SU-DHL-6 (cell line): ENCODE measurements around the gene OSCP1.

Source experiments
- H2AFZ ChIP-seq: fragments of 200-600 bp; sonication (generic); 2 replicates; pipeline ENCODE4 v1.6.1; 2014; ENCODE audit warnings: low read depth, mild to moderate bottlenecking, moderate library complexity, mixed read lengths, antibody characterized with exemption, low read length; ENCODE audit not compliant: severe bottlenecking
- H3F3A ChIP-seq: fragments of 200-600 bp; shearing (Covaris generic); 2 replicates; pipeline ENCODE4 v1.6.0; 2016; ENCODE audit warnings: antibody characterized with exemption, mild to moderate bottlenecking; ENCODE audit not compliant: insufficient read depth
- H3K27ac ChIP-seq: fragments of 200-600 bp; sonication (generic); 2 replicates; pipeline ENCODE4 v1.5.1; 2016; ENCODE audit warnings: low read depth, mild to moderate bottlenecking, low read length, moderate library complexity, mixed read lengths
- H3K27me3 ChIP-seq: fragments of 200-600 bp; sonication (generic), shearing (Covaris generic); 2 replicates; pipeline ENCODE4 v1.6.0; 2014; ENCODE audit warnings: mild to moderate bottlenecking, low read length
- H3K36me3 ChIP-seq: fragments of 200-600 bp; sonication (generic); 2 replicates; pipeline ENCODE4 v1.6.1; 2014; ENCODE audit warnings: mild to moderate bottlenecking, low read length, mixed read lengths
- H3K4me2 ChIP-seq: fragments of 300-600, 200-600 bp; shearing (Covaris generic), sonication (generic); 2 replicates; pipeline ENCODE4 v1.6.0; 2014; ENCODE audit warnings: low read length, low read depth, mild to moderate bottlenecking; ENCODE audit not compliant: poor library complexity, severe bottlenecking
- H3K4me3 ChIP-seq: fragments of 200-600 bp; sonication (generic); 2 replicates; pipeline ENCODE4 v1.5.1; 2014; ENCODE audit warnings: antibody characterized with exemption, low read length, mild to moderate bottlenecking, mixed read lengths; ENCODE audit not compliant: insufficient read depth, poor library complexity, severe bottlenecking
- H3K79me2 ChIP-seq: fragments of 200-600 bp; sonication (generic); 2 replicates; pipeline ENCODE4 v1.6.1; 2014; ENCODE audit warnings: mild to moderate bottlenecking, low read length, moderate library complexity; ENCODE audit not compliant: insufficient read depth
- H3K9ac ChIP-seq: fragments of 200-600 bp; sonication (generic); 2 replicates; pipeline ENCODE4 v1.7.0; 2014; ENCODE audit warnings: mild to moderate bottlenecking, low read length
- H3K9me2 ChIP-seq: fragments of 200-600 bp; sonication (generic); replicated peaks from 2 replicates; pipeline ENCODE4 v1.6.1; 2014; ENCODE audit warnings: low read length; ENCODE audit not compliant: insufficient read depth
- H3K9me3 ChIP-seq: fragments of 200-600 bp; sonication (generic); 2 replicates; pipeline ENCODE4 v1.6.1; 2014; ENCODE audit warnings: low read length, mixed read lengths; ENCODE audit not compliant: insufficient read depth
- H4K20me1 ChIP-seq: fragments of 200-600 bp; sonication (generic); 2 replicates; pipeline ENCODE4 v1.6.1; 2014; ENCODE audit warnings: low read depth, mild to moderate bottlenecking, antibody characterized with exemption, low read length, moderate library complexity, mixed read lengths
- CTCF ChIP-seq: fragments of 200-600 bp; sonication (generic); IDR thresholded peaks from one replicate; pipeline ENCODE4 v1.5.1; 2017; ENCODE audit warnings: antibody characterized with exemption, mild to moderate bottlenecking, low read length, moderate library complexity; ENCODE audit not compliant: insufficient read depth, poor library complexity, severe bottlenecking
- EZH2phosphoT487 ChIP-seq: fragments of 200-600 bp; sonication (generic), shearing (Covaris generic); conservative IDR thresholded peaks from 2 replicates; pipeline ENCODE4 v1.6.1; 2018; ENCODE audit warnings: mild to moderate bottlenecking, antibody characterized with exemption, low read length, moderate library complexity, mixed read lengths

OSCP1 gene

GRCh38 chr1:36475910-36476604, 25.8 kb upstream of the OSCP1 start:
- Histone ChIP-seq H3K4me2 (no peak overlapping the region), H3F3A (0 out of 2 replicates have a peak, but pooled peaks cover 3% of the 10 kb centered on the region)

GRCh38 chr1:36475341-36475740, 25.1 kb upstream of the OSCP1 start:
- Histone ChIP-seq H4K20me1 (no peaks in the 10 kb centered on the region), H3F3A (0 out of 2 replicates have a peak, but pooled peaks cover 3% of the 10 kb centered on the region), H3K9me3 (no peaks in the 10 kb centered on the region), H3K4me3 (no peak overlapping the region), H3K27ac (no peak overlapping the region), H2AFZ (no peak overlapping the region), H3K4me2 (no peak overlapping the region), H3K27me3 (no peaks in the 10 kb centered on the region), H3K9me2 (no peaks in the 10 kb centered on the region), H3K36me3 (no peaks in the 10 kb centered on the region), H3K9ac (no peak overlapping the region), H3K79me2 (no peaks in the 10 kb centered on the region)
- no peak for TF ChIP-seq CTCF
- no peak for TF ChIP-seq EZH2phosphoT487

More at GRCh38 chr1:36475910-36476604, 25.8 kb upstream of the OSCP1 start:
- Histone ChIP-seq H3K9me2 (no peaks in the 10 kb centered on the region), H3K9me3 (no peaks in the 10 kb centered on the region), H3K79me2 (no peaks in the 10 kb centered on the region), H2AFZ (no peak overlapping the region), H3K36me3 (no peaks in the 10 kb centered on the region), H3K4me3 (no peak overlapping the region), H3K27me3 (no peaks in the 10 kb centered on the region), H4K20me1 (no peaks in the 10 kb centered on the region), H3K27ac (no peak overlapping the region), H3K9ac (no peak overlapping the region)
- TF ChIP-seq EZH2phosphoT487: no peak
- no peak for TF ChIP-seq CTCF

GRCh38 chr1:36472656-36473055, 22.4 kb upstream of the OSCP1 start:
- Histone ChIP-seq H3F3A (0 out of 2 replicates have a peak, but pooled peaks cover 3% of the 10 kb centered on the region), H3K27ac (no peak overlapping the region), H3K9ac (no peak overlapping the region), H3K9me2 (no peaks in the 10 kb centered on the region), H4K20me1 (no peaks in the 10 kb centered on the region), H3K4me3 (no peak overlapping the region), H2AFZ (no peak overlapping the region), H3K9me3 (no peaks in the 10 kb centered on the region), H3K27me3 (no peaks in the 10 kb centered on the region), H3K36me3 (no peaks in the 10 kb centered on the region), H3K79me2 (no peaks in the 10 kb centered on the region), H3K4me2 (no peak overlapping the region)
- no peak for TF ChIP-seq CTCF
- TF ChIP-seq EZH2phosphoT487: no peak
